Activated CD4-positive, CD25-positive, alpha-beta regulatory T cell treated with anti-CD3 and anti-CD28 coated beads, Interleukin-2, amount 50 U/mL, for 16 hours (primary cell): Measurements from ENCODE around the gene MVK.

Experiments used
- DNase-seq: peaks from one replicate; pipeline ENCODE4 v3.0.0-alpha.2; 2020; ENCODE audit warnings: low read depth, low spot score

The MVK gene

DNA sequence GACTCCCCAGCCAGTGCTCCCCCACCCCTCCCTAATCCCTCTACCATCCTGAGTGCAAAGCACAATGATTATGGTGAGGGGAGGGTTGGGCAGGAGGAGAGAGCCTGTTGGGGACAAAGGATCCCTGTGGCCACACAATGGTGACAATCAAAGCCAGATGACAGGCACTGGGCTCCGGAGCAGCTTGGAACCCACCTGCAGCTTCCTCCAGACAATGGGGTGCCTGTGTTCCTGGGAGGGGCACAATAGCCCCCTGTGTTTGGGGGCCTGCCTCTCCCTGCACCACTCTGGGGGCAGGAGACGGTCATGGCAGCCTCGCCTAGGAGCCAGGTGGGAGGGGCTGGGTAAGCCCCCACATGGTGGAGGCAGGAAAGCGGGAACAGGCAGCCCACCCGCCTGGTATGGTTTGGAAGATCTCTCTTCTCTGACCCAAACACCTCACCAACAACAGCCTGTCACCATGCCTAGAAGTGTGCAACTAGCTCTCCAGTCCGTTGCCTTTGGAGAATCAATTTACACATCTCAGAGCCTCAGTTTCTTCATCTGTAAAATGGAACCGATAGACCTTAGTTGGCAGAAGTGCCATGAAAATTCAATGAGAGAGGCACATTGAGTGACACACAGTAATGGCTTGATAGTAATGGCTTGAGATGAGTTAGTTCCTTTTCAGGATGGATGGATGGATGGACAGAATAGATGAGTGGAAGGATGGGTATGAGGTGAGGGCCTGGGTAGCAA lies 53.0 kb downstream of the MVK start:
- DNase-seq: no peak

DNA sequence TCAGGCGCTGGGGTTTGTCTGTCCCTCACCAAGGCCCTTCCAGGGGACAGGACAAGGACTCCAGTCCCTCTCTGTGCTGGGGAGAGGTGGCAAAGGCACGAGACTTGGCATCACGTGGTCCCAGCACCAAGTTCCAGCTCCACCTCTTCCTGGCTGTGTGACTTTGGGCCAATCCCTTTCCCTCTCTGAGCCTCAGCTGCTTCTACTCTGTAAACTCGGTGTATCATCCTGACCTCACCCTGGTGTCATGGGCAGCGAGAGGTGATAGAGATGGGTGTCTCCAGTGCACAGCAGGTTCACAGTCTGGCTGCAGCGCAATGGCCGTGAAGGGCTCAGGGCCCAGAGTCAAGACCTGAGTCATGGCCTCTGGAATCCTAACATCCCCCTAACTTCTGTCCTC lies 54.0 kb downstream of the MVK start:
- no peak for DNase-seq

DNA sequence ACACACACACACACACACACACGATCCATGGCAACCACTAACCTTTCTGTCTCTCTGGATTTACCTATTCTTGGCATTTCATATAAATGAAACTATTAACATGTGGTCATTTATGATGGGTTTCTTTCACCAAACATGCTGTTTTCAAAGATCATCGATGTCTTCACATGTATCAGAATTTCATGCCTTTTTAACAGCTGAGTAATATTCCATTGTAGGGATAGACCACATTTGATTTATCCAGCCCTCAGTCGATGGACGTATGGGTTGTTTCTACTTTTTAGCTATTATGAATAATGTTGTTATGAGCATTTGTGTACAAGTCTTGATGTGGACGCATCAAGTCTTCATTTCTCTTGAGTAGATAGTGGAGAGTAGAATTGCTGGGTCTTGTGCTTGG lies 56.5 kb downstream of the MVK start:
- no peak for DNase-seq

DNA sequence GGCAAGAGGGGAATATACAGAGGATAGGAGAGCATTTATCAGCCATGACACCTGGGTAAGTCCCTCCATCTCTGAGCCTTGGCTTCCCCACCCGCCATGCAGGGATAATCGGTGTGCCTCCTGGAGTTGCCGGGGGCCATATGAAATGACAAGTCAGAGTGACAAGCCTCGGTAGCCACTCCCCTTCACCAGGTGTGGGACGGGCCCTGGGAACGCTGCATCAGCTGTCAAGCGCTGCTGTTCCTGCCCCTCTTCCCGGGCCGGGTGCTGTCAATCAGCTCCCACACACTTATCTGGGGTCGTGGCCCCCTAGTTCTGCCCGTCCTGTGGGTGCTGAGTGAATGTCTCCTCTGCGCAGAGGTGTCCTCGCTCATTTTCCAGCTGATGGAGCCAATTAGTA lies 57.2 kb downstream of the MVK start:
- DNase-seq: no peak

DNA sequence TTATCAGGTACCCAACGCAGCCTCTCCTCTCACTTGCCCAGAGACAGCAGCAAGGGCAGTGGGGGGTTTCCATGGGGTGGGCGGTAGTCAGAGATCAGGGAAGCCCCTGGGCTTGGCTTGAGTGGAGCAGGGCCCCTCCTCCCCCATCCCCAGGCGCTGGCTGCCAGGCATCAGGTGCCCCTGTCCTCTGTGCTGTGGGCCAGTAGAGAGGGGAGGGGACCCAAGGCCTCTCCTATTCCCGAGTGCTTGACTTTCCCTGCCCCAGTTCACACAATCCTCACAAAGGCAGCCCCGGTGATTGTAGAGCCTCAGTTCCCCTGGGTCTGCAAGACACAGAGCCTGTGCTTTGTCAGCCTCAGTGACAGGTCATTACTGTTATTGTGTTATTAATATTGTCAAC lies 57.7 kb downstream of the MVK start:
- DNase-seq: no peak

DNA sequence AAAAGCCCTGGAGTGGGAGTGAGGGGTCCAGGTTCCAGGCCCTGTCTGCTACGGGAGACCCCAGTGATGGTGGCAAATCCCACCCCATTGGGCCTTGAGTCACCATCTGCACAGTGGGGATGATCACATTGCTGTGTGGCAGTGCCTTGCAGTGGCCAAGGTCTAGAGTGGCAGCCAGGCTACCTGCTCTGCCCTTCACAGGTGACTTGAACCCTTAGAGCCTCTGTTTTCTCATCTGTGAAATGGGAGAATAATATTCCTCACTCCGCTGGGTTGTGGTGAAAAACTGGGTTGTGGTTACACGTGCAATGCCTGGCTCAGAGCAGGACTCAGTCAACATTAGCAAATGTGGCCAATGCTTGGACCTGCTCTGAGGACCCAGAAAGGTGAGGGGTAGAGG lies 58.2 kb downstream of the MVK start:
- DNase-seq: no peak

DNA sequence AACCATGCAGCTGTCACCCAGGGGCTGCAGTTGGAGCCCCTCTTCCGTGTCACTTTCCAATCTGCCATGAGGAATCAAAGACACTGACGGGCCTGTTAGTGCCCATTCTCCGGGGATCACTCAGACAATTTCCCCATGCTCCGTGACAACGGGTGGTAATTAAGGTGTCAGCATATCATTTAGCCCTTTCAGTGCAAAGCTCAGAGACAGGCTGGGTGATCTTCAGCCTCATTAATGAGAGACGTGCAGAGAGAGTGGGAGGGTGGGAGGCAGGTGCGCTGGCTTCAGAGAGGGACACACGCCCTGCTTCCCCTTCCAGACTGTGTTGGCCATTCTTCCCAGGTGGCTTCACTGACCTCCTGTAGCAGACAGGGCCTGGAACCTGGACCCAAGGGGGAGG lies 58.7 kb downstream of the MVK start:
- DNase-seq: no peak

DNA sequence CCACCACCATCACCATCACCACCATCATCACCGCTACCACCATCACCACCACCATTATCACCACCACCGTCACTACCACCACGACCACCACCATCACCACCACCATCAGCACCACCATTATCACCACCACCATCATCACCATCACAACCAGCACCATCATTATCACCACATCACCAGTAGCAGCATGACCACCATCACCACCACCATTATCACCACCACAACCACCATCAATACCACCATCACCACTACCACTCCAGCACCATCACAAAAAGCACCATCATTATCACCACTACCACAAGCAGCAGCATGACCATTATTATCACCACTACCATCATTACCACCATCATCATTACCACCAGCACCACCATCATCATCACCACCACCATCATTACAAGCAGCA lies 62.1 kb downstream of the MVK start:
- DNase-seq: no peak

DNA sequence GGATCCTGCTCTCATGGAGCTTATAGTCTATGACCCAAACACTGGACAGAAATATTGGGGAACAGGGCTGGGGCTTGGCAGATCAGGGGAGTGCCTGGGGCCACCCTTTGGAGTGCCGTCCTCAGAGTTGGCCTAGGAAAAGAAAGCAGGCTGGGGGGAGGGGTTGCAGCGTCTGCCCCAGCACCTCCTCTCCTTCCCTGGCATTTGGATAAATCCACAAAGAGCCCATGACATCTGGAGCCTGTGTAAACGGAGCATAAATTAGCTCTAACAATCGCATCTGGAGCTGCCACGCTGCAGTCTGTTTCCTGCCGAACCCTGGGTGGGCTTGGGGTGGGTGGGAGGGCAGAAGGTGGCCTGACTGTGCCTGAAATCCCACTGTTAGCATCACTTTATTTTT lies 63.8 kb downstream of the MVK start:
- DNase-seq: no peak

DNA sequence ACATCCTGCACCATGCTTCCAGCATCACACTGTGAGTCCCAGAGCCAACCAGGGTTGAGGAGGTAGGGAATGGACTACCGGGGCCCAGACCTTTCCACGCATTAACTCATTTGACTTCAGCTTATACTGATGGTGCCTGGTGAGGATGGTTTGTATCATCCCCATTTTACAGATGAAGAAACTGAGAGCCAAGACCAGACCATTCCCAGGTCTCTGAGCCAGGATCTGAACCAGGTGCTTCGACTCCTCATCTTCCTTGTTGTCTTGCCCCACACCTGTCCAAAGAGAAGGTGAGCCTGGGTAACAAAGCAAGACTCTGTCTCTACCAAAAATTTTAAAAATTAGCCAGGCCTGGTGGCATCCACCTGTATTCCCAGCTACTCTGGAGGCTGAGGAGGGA lies 64.4 kb downstream of the MVK start:
- DNase-seq: no peak

DNA sequence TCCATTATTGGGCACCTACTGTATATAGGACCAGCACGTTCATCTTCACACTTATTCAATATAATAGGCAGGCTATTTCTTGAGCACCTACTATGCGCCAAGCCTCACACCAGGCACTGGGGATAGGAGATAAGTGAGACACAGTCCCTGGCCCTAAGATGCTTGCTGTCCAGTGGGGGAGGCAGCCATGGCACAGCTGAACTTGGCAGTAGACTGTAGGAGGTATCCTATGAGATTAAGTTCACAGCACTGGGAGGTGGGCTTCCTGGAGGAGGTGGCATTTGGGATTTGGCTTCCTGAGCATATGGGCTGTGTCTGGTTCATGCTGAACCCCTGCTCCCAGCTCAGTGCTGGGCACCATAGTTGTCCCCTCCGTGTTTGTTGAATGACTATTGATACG lies 65.1 kb downstream of the MVK start:
- no peak for DNase-seq

DNA sequence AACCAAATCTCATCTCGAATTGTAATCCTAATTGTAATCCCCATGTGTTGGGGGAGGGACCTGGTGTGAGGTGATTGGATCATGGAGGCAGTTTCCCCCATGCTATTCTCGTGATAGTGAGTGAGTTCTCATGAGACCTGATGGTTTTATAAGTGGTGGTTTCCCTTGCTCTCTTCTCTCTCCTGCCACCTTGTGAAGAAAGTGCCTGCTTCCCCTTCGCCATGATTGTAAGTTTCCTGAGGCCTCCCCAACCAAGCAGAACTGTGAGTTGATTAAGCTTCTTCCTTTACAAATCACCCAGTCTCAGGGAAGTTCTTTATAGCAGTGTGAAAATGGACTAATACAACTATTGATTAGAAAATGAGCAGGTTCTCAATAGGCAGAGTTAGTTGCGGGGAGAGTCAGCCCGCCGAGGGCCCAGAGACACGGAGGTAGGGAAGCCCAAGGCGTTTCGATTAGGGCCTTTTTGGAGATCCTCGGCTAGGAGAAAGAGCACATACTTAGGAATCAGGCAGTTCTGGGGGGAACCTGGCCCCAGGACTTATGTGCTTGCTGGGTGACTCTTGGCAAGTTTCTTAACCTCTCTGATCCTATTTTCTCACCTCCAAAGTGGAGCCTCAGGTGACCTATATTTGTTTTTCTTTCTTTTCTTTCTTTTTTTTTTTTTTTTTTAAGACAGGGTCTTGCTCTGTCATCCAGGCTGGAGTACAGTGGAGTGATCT lies 65.7 kb downstream of the MVK start:
- DNase-seq: no peak

DNA sequence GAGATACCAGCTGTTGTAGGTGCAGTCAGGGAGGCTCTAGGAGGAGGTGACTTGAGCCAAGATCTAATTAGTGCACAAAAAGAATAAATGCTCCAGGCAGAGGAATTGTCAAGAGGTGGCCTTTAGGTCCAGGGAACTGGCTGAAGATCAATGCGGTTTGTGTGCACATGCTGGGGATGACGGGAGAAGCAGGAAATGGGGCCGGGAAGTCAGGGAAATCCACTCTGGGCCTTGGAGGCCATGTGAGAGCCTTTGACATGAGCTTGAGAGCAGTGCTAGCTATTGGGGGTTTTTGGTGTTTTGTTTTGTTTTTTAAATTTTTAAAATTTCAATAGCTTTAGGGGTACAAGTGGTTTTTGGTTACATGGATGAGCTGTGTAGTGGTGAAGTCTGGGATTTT lies 67.4 kb downstream of the MVK start:
- DNase-seq: no peak

DNA sequence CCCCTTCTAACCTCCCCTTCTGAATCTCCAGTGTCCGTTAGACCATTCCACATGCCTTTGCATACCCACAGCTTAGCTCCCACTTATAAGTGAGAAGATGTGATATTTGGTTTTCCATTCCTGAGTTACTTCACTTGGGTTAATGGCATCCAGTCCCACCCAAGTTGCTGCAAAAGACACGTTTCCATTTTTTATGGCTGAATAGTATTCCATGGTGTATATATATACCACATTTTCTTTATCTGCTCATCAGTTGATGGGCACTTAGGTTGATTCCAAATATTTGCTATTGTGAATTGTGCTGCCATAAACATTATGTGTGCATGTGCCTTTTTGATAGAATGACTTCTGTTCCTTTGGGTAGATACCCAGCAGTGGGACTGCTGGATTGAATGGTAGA lies 67.8 kb downstream of the MVK start:
- no peak for DNase-seq

DNA sequence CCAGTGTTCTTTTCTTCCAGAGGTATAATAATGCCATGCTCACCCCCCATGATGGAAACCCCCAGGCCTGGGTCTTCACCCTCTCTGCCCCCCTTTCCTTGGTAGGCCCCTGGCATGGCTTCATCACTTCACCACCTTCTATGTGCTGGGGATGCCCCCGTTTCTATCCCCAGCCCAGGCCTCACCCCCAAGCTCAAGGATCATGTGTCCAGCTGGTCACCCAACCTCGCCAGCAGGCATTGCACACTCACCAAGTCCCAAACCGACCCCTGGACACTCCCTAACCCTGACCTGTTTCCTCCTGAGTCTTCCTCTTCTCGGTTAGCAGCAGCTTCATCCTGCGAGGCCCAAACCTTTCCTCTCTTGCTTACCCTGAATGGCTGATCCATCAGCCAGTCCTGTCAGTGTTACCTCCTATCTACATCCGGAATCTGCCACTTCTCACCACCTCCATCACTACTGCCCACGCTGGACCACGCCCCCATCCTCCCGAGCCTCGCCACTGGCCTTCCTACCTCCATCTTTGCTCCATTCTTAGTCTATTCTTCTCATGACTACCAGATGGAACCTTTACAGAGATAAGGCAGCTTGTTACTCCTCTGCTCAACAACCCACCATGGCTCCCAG lies 69.0 kb downstream of the MVK start:
- no peak for DNase-seq

DNA sequence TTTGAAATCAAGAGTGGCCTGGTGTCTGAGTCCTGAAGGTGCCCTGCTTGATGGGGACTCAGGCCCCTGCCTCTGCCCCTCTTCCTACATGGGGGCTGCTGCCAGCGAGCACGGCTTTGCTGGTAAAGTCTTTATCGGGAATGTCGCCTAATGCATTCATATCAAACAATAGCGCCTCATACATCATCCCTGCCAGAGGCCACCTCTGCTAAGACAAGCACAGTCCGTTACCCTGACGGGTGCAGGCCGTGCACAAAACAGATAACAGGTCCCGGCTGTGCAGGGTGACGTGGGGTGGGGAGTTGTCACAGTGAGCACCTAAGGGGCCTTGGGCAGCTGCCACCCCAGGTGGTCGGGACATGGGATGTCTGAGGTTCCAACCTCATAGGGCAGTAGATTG lies 71.6 kb downstream of the MVK start:
- no peak for DNase-seq

DNA sequence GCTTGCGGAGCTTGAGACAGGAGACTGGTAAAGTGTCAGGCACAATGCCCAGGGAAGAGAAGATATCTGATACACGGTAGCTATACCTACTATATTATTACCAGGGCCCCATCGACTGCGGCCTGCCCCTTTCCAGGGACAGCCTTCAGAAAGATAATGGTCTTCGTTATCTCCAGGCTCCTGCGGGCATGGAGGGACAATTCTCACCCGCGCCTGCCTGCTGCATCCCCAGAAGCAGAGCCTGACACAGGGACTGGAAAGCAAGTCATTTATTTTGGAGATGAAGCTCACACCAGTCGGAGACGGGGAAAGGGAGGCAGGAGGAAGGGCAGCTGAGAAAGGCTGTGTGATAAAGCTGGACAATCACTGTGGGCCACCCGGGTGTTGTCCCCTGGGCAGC lies 72.1 kb downstream of the MVK start:
- DNase-seq: no peak
